Type B pancreatic cell (in vitro differentiated cells): Measurements from ENCODE around the gene MTA1. TPM values are rescaled to one million over a fixed set of nuclear protein-coding genes. Genes with fewer than 3 reads are reported as not detected.

Experiments
- DNase-seq: peaks from one replicate; pipeline ENCODE4 v3.0.0; 2021; ENCODE audit warnings: mixed read lengths; ENCODE audit not compliant: unreplicated experiment; ENCODE audit errors: extremely low spot score
- H3K27ac Mint-ChIP-seq: 2 replicates; pipeline ENCODE4 v1.8.0; 2021; ENCODE audit warnings: mild to moderate bottlenecking, mixed read lengths
- H3K27me3 Mint-ChIP-seq: 2 replicates; pipeline ENCODE4 v1.8.0; 2021; ENCODE audit warnings: mixed read lengths
- H3K36me3 Mint-ChIP-seq: 2 replicates; pipeline ENCODE4 v1.8.0; 2021; ENCODE audit warnings: mixed read lengths
- H3K4me1 Mint-ChIP-seq: one replicate; pipeline ENCODE4 v1.8.0; 2021; ENCODE audit warnings: mixed read lengths; ENCODE audit not compliant: unreplicated experiment
- H3K4me3 Mint-ChIP-seq: 2 replicates; pipeline ENCODE4 v1.8.0; 2021; ENCODE audit warnings: mild to moderate bottlenecking, mixed read lengths
- H3K9me3 Mint-ChIP-seq: 2 replicates; pipeline ENCODE4 v1.8.0; 2021; ENCODE audit warnings: mixed read lengths
- total RNA-seq: library from RNA; stranded (reverse); gene quantifications from 2 replicates; pipeline ENCODE4 v1.2.1, GENCODE V29; 2021; ENCODE audit warnings: low replicate concordance
- TF ChIP-seq, protein P1 (sequence below): fragments of 200-600 bp; sonication (generic); conservative IDR thresholded peaks from 2 replicates; pipeline ENCODE4 v1.5.0; 2021; ENCODE audit warnings: antibody characterized with exemption, mild to moderate bottlenecking

The MTA1 gene
- total RNA-seq, 1 donor from 2014 or later: 194 TPM

DNA sequence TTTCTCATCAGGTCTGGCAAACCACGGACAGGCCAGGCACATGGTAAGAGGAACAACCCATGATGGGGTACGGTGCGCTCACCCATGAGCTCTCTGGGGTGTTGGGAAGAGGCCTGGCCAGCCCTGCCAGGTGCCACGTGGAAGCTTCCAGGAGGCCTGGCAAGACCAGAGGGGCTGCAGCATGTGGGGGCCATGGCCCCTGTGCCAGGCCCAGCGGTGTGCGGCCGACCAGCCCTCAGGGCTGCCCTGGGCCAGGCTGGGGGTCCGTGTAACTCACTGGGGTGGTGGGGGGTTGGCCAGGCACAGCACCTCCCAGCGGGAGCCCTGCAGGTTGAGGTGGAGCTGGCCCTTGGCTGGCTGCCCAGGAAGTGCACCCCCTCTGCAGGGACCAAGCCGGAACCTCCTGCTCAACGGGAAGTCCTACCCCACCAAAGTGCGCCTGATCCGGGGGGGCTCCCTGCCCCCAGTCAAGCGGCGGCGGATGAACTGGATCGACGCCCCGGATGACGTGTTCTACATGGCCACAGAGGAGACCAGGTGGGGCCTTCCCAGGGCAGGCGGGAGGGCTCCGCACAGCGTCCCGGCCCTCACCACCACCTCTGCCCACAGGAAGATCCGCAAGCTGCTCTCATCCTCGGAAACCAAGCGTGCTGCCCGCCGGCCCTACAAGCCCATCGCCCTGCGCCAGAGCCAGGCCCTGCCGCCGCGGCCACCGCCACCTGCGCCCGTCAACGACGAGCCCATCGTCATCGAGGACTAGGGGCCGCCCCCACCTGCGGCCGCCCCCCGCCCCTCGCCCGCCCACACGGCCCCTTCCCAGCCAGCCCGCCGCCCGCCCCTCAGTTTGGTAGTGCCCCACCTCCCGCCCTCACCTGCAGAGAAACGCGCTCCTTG lies 50.1 kb downstream of the MTA1 start:
- Mint-ChIP-seq H3K27me3 (no peaks in the 10 kb centered on the region), H3K27ac (no peak overlapping the region), H3K4me1 (no peaks in the 10 kb centered on the region), H3K36me3 (no peaks in the 10 kb centered on the region), H3K9me3 (no peaks in the 10 kb centered on the region), H3K4me3 (no peak overlapping the region)
- DNase-seq: no peak
- TF ChIP-seq, protein P1, sequence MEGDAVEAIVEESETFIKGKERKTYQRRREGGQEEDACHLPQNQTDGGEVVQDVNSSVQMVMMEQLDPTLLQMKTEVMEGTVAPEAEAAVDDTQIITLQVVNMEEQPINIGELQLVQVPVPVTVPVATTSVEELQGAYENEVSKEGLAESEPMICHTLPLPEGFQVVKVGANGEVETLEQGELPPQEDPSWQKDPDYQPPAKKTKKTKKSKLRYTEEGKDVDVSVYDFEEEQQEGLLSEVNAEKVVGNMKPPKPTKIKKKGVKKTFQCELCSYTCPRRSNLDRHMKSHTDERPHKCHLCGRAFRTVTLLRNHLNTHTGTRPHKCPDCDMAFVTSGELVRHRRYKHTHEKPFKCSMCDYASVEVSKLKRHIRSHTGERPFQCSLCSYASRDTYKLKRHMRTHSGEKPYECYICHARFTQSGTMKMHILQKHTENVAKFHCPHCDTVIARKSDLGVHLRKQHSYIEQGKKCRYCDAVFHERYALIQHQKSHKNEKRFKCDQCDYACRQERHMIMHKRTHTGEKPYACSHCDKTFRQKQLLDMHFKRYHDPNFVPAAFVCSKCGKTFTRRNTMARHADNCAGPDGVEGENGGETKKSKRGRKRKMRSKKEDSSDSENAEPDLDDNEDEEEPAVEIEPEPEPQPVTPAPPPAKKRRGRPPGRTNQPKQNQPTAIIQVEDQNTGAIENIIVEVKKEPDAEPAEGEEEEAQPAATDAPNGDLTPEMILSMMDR: no peak

DNA sequence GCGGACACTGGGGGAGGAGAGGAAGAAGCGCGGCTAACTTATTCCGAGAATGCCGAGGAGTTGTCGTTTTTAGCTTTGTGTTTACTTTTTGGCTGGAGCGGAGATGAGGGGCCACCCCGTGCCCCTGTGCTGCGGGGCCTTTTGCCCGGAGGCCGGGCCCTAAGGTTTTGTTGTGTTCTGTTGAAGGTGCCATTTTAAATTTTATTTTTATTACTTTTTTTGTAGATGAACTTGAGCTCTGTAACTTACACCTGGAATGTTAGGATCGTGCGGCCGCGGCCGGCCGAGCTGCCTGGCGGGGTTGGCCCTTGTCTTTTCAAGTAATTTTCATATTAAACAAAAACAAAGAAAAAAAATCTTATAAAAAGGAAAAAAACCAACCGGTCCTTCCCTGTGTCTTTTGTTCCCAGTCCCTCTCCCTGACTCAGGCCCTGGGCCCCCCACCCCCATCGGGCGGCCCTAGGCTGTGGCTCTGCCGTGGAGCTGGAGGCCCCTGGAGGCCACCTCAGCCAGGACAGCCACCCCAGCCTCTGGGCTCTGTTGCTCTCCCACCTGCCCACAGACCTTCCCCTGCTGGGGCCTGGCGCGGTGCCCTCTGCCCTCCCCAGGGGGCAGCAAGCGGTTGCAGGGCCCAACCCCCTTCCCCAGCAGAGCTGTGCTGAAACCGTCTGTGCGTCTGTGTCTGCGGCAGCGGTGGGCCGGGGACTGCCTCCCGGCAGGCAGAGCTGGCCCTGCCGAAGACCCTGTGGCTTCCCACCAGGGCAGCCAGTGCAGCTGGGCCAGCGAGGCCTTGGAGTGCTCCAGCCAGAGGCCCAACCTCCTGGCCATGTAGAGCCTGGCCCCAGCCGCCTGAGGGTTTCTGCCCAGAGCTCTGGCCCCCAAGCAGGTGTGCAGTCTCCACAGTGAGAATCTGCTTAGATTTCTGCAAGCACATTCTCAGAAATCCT lies 51.0 kb downstream of the MTA1 start:
- TF ChIP-seq, protein P1: no peak
- Mint-ChIP-seq H3K4me3 (no peak overlapping the region), H3K27ac (no peak overlapping the region), H3K9me3 (no peaks in the 10 kb centered on the region), H3K36me3 (no peaks in the 10 kb centered on the region), H3K4me1 (no peaks in the 10 kb centered on the region), H3K27me3 (no peaks in the 10 kb centered on the region)
- DNase-seq: no peak

DNA sequence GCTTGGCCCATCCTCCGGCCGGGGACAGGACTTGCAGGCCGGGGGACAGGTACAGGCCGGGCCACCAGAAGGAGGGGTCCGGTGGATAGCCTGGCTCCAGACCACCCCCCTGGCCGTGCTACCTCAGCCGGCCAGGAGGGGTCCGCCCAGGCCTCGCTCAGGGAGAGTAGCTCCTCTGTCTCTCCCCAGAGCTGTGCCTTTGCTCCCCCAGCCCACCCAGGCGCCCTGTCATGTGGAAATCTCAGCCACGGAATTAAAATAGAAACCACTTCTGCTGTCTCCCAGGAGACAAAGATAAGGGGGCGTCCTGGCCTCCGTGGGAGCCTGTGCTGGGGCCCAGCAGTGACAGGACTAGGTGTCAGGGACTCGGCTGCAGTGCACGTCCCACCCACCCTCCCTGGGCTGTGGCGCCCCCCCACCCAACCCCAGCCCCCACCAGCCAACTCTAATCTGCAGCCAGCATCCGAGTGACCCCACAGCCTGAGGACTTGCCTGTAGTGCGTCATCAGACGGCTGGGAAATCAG lies 51.7 kb downstream of the MTA1 start:
- TF ChIP-seq, protein P1: peak; percentile 58
- Mint-ChIP-seq H3K27ac (no peak overlapping the region), H3K36me3 (no peaks in the 10 kb centered on the region), H3K4me1 (no peaks in the 10 kb centered on the region), H3K27me3 (no peaks in the 10 kb centered on the region), H3K4me3 (no peak overlapping the region), H3K9me3 (no peaks in the 10 kb centered on the region)
- DNase-seq: no peak

DNA sequence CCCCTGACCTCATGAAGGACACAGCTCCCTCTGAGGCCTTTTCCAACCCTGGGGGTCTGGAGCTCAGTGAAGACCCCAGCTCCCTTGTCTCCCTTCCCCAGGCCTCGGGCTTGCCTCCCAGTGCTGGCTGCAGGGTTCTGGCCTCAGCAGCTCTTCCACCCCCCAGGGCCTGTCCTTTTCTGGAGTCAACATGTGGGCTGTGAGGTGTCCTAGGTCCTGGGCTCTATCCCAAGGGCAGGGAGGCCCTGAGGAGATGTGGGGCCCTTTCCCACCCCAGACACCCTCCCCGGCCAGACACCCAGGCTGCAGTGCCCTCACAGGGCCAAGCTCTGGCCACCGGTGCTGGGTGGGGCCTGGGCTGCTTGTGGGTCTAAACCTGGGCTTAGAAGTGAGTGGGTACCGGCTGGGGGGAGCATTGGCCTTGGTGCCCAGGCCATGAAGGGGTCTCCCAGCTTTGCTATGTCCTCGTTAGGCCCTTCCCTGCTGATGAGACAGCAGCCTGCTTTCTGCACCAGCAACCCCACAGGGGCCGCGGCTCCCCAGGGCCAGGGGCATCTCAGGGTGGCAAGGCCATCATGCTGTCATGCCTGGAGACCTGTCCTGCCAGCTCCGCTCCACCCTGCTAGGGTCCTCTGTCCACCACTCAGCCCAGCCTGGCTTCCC lies 52.3 kb downstream of the MTA1 start:
- no peak overlapping the region for H3K4me3 Mint-ChIP-seq
- H3K4me1 Mint-ChIP-seq: no peaks in the 10 kb centered on the region
- H3K9me3 Mint-ChIP-seq: no peaks in the 10 kb centered on the region
- H3K36me3 Mint-ChIP-seq: no peaks in the 10 kb centered on the region
- peaks cover 3% of the 10 kb centered on the region for H3K27me3 Mint-ChIP-seq
- TF ChIP-seq, protein P1: no peak
- DNase-seq: no peak
- H3K27ac Mint-ChIP-seq: no peak overlapping the region

DNA sequence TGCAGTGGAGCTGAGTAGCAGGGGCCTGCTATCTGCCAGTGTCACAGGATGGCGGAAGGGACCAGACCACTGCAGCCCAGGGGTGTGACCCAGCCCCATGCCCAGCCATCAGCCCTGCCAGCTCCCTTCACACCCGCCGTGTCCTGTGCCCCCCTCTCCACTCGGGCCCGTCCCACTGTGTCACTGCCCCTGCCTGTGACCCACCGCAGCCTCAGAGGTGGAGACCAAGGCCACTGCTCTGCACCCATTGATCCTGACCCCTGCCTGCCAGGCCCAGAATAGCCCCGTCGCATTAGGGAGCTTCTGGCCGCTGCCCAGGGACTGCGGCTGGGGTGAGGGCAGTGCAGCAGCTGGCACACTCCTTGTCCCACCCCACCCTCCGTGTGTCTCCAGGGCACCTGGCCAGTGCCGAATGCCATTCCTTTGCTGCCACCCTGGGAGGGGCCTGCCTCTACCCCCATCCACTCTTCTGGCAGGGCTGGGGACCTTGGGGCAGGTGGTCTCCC lies 52.9 kb downstream of the MTA1 start:
- Mint-ChIP-seq H3K4me3 (no peak overlapping the region), H3K9me3 (no peaks in the 10 kb centered on the region), H3K27ac (no peak overlapping the region), H3K36me3 (no peaks in the 10 kb centered on the region), H3K4me1 (no peaks in the 10 kb centered on the region), H3K27me3 (peaks cover 8% of the 10 kb centered on the region)
- TF ChIP-seq, protein P1: no peak
- no peak for DNase-seq
